GM21529 (cell line): ENCODE measurements around the gene CREBL2.
"Not testable (repeated sequence)": the region's sequence is repeated elsewhere in the genome, so short reads cannot be mapped to it uniquely, and the experiment has no call there.

Experiments
- ATAC-seq: cut with Tn5 transposase; IDR thresholded peaks from one replicate; pipeline ENCODE4 v1.9.1; 2021; ENCODE audit not compliant: unreplicated experiment

Gene CREBL2

GRCh38 chr12:12596598-12596997 lies 15.1 kb upstream of the CREBL2 start:
- not testable (repeated sequence) for ATAC-seq

GRCh38 chr12:12598864-12599263 lies 12.8 kb upstream of the CREBL2 start:
- no peak for ATAC-seq

GRCh38 chr12:12599750-12600643 lies 11.7 kb upstream of the CREBL2 start:
- no peak for ATAC-seq

GRCh38 chr12:12600659-12601058 lies 11.0 kb upstream of the CREBL2 start:
- ATAC-seq: no peak

GRCh38 chr12:12604740-12605139 lies 6.9 kb upstream of the CREBL2 start:
- no peak for ATAC-seq

- ATAC-seq: peak; percentile 41
Measured at GRCh38 chr12:12606781-12607589, 4.7 kb upstream of the CREBL2 start.

- no peak for ATAC-seq
Measured at GRCh38 chr12:12608557-12608957, 3.1 kb upstream of the CREBL2 start.

GRCh38 chr12:12609692-12610091 lies 2.0 kb upstream of the CREBL2 start:
- ATAC-seq: no peak

GRCh38 chr12:12610711-12611110 lies 965 bp upstream of the CREBL2 start:
- ATAC-seq: no peak

GRCh38 chr12:12612358-12612757 lies 682 bp downstream of the CREBL2 start:
- ATAC-seq: no peak

- no peak for ATAC-seq
Measured at GRCh38 chr12:12613344-12613743, 1.7 kb downstream of the CREBL2 start.

- ATAC-seq: no peak
Measured at GRCh38 chr12:12614342-12614741, 2.7 kb downstream of the CREBL2 start.

GRCh38 chr12:12616512-12617310 lies 5.0 kb downstream of the CREBL2 start:
- no peak for ATAC-seq

GRCh38 chr12:12618064-12618463 lies 6.4 kb downstream of the CREBL2 start:
- not testable (repeated sequence) for ATAC-seq

- no peak for ATAC-seq
Measured at GRCh38 chr12:12620730-12621315, 9.1 kb downstream of the CREBL2 start.

GRCh38 chr12:12622418-12622817 lies 10.7 kb downstream of the CREBL2 start:
- no peak for ATAC-seq

- ATAC-seq: no peak
Measured at GRCh38 chr12:12624498-12624992, 12.9 kb downstream of the CREBL2 start.

- no peak for ATAC-seq
Measured at GRCh38 chr12:12626471-12626870, 14.8 kb downstream of the CREBL2 start.

- no peak for ATAC-seq
Measured at GRCh38 chr12:12627308-12627827, 15.7 kb downstream of the CREBL2 start.

GRCh38 chr12:12628013-12628412 lies 16.3 kb downstream of the CREBL2 start:
- no peak for ATAC-seq
